Endometrial microvascular endothelial cells (primary cell): ENCODE results near the gene TAS2R9. TPM values are rescaled to one million over a fixed set of nuclear protein-coding genes. Genes with fewer than 3 reads are reported as not detected.

Experiments used
- in situ Hi-C: cut with HindIII; loops from 2 replicates; pipeline ENCODE4 v1.10.0; 2017; ENCODE audit warnings: low sequenced_read_pairs, low pct_unique_long_range_greater_than_20kb; ENCODE audit errors: inconsistent ontology term
- total RNA-seq: library from RNA; depleted of rRNA; stranded (reverse); fragments of >200 nt; gene quantifications from one replicate; pipeline ENCODE4 v1.2.3, GENCODE V29; 2015; ENCODE audit errors: inconsistent ontology term

The TAS2R9 gene
- total RNA-seq, 1 donor from 2014 or later, result not detected

DNA sequence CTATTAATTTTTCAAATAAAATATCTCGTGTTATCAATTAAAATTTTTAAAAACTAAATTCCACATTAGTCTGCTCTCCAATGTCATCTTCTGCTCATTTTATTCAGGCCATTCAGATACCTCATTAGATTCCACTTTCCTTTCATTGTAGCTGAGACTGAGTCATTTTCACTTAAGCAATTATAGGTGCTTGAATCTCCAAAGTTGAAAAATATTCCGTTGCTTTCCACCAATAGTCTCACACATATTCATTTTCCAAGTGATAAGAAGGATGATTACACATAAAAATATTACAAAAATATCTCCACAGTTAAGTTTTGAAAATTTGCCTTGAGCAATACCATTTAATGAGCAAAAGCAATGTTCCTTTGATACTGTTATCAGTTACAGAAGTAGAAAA lies 50.3 kb downstream of the TAS2R9 start:
- in situ Hi-C loops, result no loop called here

Other genes starting within 250 kb of the TAS2R9 start
- 11.2 TPM for gene MAGOHB, start 196.6 kb downstream of the TAS2R9 start, total RNA-seq
- gene STYK1, start 136.1 kb downstream of the TAS2R9 start, total RNA-seq, result 7.0 TPM
- 284 TPM for gene YBX3, start 86.8 kb downstream of the TAS2R9 start, total RNA-seq
- not detected for gene TAS2R7, start 7.5 kb downstream of the TAS2R9 start, total RNA-seq
- gene TAS2R8, start 2.9 kb downstream of the TAS2R9 start, total RNA-seq, result not detected
- gene TAS2R10, start 16.2 kb upstream of the TAS2R9 start, total RNA-seq, result not detected
- gene PRR4, start 39.3 kb upstream of the TAS2R9 start, total RNA-seq, result not detected
- 11.5 TPM for gene PRH1, start 74.1 kb upstream of the TAS2R9 start, total RNA-seq
- gene TAS2R13, start 99.4 kb upstream of the TAS2R9 start, total RNA-seq, result 0.09 TPM
- gene PRH2, start 119.1 kb upstream of the TAS2R9 start, total RNA-seq, result not detected
- gene TAS2R14, start 129.1 kb upstream of the TAS2R9 start, total RNA-seq, result 0.09 TPM
- gene TAS2R50, start 176.7 kb upstream of the TAS2R9 start, total RNA-seq, result 0.09 TPM
- 0.65 TPM for gene TAS2R20, start 188.1 kb upstream of the TAS2R9 start, total RNA-seq
- 0.19 TPM for gene TAS2R19, start 212.5 kb upstream of the TAS2R9 start, total RNA-seq
- gene TAS2R31, start 221.2 kb upstream of the TAS2R9 start, total RNA-seq, result not detected